Natural killer cell (primary cell): ENCODE results near the gene CAVIN2. TPM values are rescaled to one million over a fixed set of nuclear protein-coding genes. Genes with fewer than 3 reads are reported as not detected.

Experiments
- ATAC-seq, 3 donors: fragments of 150-1000 bp in 2 of 3; fragments of 200-7000 bp in 1 of 3; cut with Tn5 transposase; 1 replicate in 1 of 3; 2 replicates in 2 of 3; pipeline ENCODE4 v1.10.0; 2021; ENCODE audit warnings: mild to moderate bottlenecking in 2 of 3, moderate library complexity in 2 of 3
- DNase-seq, 2 donors: peaks; one replicate each; pipeline versions ENCODE4 v3.0.0 to v3.0.0-alpha.2; 2013 to 2021; ENCODE audit warnings: mixed read lengths in 1 of 2
- H3K27ac ChIP-seq: one replicate; pipeline ENCODE4 v1.5.1; 2013; ENCODE audit warnings: mild to moderate bottlenecking, low read length
- H3K27me3 ChIP-seq: one replicate; pipeline ENCODE4 v1.6.1; 2013; ENCODE audit warnings: low read length; ENCODE audit not compliant: control insufficient read depth, insufficient read depth
- H3K36me3 ChIP-seq: one replicate; pipeline ENCODE4 v1.6.1; 2013; ENCODE audit warnings: low read length; ENCODE audit not compliant: control insufficient read depth, insufficient read depth
- H3K4me1 ChIP-seq: one replicate; pipeline ENCODE4 v1.6.1; 2013; ENCODE audit warnings: low read length; ENCODE audit not compliant: control insufficient read depth, insufficient read depth
- H3K4me3 ChIP-seq: one replicate; pipeline ENCODE4 v1.5.1; 2013; ENCODE audit warnings: low read length
- H3K9me3 ChIP-seq: one replicate; pipeline ENCODE4 v1.6.1; 2013; ENCODE audit warnings: low read length; ENCODE audit not compliant: control insufficient read depth, insufficient read depth
- H3K27ac Mint-ChIP-seq, 2 donors: one replicate each; pipeline ENCODE4 v1.8.0; 2022; ENCODE audit warnings: mild to moderate bottlenecking in 2 of 2, mixed read lengths in 2 of 2, moderate library complexity in 1 of 2
- H3K27me3 Mint-ChIP-seq, 2 donors: one replicate each; pipeline ENCODE4 v1.8.0; 2022; ENCODE audit warnings: low read depth in 2 of 2, mixed read lengths in 2 of 2
- H3K36me3 Mint-ChIP-seq: one replicate; pipeline ENCODE4 v1.8.0; 2022; ENCODE audit warnings: mixed read lengths
- H3K4me1 Mint-ChIP-seq, 2 donors: one replicate each; pipeline ENCODE4 v1.8.0; 2022; ENCODE audit warnings: mixed read lengths in 2 of 2
- H3K4me3 Mint-ChIP-seq: one replicate; pipeline ENCODE4 v1.8.0; 2022; ENCODE audit warnings: mild to moderate bottlenecking, moderate library complexity, mixed read lengths
- H3K9me3 Mint-ChIP-seq, 2 donors: one replicate each; pipeline ENCODE4 v1.8.0; 2022; ENCODE audit warnings: mixed read lengths in 2 of 2
- WGBS: methylation state at CpG from one replicate; pipeline ENCODE4 v1.1.7; 2013; ENCODE audit warnings: missing lambda C conversion rate; ENCODE audit not compliant: insufficient coverage; 5-methylcytosine and 5-hydroxymethylcytosine counted together
- intact Hi-C: fragments of 100-400 bp; cut with micrococcal nuclease; formaldehyde crosslinking; loops from one replicate; pipeline ENCODE4 v1.14.2; 2022
- total RNA-seq, 4 donors: library from RNA; stranded (reverse); fragments of 120-200 nt in 1 of 4; gene quantifications; one replicate each; pipeline versions ENCODE4 v1.2.3 to v1.2.4, GENCODE V29; 2013 to 2022
- TF ChIP-seq, protein P1 (sequence below): fragments of 200-600 bp; IDR thresholded peaks from one replicate; pipeline ENCODE4 v1.8.0; 2022; ENCODE audit warnings: antibody characterized with exemption

CAVIN2 gene
- total RNA-seq, 3 donors from 2014 or later (not counting 1 experiment from before 2014, with no cell fraction given), result 1.9 to 23.7 (median 9.9) TPM

DNA sequence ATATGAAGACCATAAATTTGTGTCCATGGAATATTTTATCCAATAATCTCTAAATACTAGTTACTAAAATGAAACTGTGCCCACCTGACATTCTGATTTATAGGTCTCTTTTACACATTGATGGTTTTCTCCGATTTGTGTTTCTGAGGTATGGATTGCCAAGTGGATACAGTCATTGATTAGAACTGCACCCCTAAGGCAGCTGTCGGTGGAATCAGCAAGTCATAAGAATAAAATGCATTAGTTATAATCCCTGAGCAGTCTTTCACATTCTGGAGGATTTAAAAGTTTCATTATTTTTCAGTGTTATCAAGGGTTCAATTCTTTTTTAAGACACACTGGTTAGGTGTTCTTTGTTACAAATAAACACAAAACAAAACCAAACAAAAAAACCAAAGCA is 6.0 kb downstream of the CAVIN2 start:
- Mint-ChIP-seq H3K27me3 (peaks cover 10 to 13% of the 10 kb centered on the region in 2 donors), H3K4me3 (no peak overlapping the region), H3K9me3 (no peaks in the 10 kb centered on the region), H3K36me3 (no peaks in the 10 kb centered on the region), H3K27ac (no peak overlapping the region), H3K4me1 (peaks cover 11 to 13% of the 10 kb centered on the region in 2 donors)
- Histone ChIP-seq H3K36me3 (no peaks in the 10 kb centered on the region), H3K27me3 (no peaks in the 10 kb centered on the region), H3K27ac (no peak overlapping the region), H3K9me3 (no peaks in the 10 kb centered on the region), H3K4me3 (no peak overlapping the region), H3K4me1 (peaks cover 10% of the 10 kb centered on the region)
- intact Hi-C loops, result no loop called here
- DNase-seq, result no peak
- TF ChIP-seq, protein P1, sequence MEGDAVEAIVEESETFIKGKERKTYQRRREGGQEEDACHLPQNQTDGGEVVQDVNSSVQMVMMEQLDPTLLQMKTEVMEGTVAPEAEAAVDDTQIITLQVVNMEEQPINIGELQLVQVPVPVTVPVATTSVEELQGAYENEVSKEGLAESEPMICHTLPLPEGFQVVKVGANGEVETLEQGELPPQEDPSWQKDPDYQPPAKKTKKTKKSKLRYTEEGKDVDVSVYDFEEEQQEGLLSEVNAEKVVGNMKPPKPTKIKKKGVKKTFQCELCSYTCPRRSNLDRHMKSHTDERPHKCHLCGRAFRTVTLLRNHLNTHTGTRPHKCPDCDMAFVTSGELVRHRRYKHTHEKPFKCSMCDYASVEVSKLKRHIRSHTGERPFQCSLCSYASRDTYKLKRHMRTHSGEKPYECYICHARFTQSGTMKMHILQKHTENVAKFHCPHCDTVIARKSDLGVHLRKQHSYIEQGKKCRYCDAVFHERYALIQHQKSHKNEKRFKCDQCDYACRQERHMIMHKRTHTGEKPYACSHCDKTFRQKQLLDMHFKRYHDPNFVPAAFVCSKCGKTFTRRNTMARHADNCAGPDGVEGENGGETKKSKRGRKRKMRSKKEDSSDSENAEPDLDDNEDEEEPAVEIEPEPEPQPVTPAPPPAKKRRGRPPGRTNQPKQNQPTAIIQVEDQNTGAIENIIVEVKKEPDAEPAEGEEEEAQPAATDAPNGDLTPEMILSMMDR, result no peak
- WGBS, result 85% methylated on average over 2 of the region's 2 CpGs
- ATAC-seq, result no peak

DNA sequence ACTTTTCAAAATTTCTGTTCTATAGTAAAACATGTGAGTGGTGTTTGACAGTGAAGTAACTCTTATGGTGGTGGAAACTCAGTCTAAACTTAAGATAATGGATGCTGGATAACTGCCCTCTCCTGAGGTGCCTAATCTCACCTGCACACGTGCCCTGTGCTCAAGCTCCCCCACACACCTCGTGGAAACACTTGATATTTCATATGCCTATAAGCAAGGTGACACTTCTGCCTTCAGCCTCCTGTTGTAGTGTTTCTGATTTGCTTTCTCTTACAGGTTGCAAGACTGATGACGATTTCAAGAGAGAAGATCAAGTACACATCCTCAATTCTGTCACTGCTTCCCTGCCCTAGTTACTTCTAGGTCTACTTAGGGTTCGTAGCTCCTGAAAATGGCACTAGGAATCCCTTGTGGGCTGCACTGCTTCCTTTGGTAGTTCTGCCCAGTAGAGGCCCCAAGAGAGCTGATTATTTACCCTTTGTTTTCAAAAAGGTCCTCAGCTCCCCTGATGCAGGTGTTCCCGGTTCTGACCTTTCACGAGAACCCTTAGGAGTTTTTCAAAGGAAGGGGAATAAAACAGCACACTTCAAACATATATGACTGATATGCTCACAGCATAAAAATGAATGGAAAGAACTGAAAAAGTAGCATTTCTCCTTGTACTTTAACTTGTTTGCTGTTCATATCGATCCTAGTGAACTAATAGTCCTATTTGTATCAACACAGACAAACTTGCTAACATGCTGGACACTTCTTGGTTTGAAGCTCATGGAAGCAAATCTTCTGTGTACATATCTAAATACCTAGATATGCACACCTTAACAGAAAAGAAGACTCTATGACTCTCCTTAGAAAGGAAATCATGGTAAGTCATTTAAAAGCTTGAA is 6.7 kb downstream of the CAVIN2 start:
- ATAC-seq (no peak), DNase-seq (no peak)
- peaks cover 9 to 11% of the 10 kb centered on the region in 2 donors for H3K4me1 Mint-ChIP-seq
- Histone ChIP-seq H3K4me1 (peaks cover 10% of the 10 kb centered on the region), H3K4me3 (no peak overlapping the region), H3K36me3 (no peaks in the 10 kb centered on the region), H3K9me3 (no peaks in the 10 kb centered on the region), H3K27me3 (no peaks in the 10 kb centered on the region), H3K27ac (no peak overlapping the region)
- H3K27me3 Mint-ChIP-seq, result peaks cover 5 to 9% of the 10 kb centered on the region in 2 donors
- no peaks in the 10 kb centered on the region for H3K36me3 Mint-ChIP-seq
- TF ChIP-seq, protein P1, result no peak
- intact Hi-C loops, result no loop called here
- no peak overlapping the region for H3K4me3 Mint-ChIP-seq
- no peaks in the 10 kb centered on the region for H3K9me3 Mint-ChIP-seq
- H3K27ac Mint-ChIP-seq, result no peak overlapping the region
- WGBS, result 52% methylated on average over 7 of the region's 7 CpGs

DNA sequence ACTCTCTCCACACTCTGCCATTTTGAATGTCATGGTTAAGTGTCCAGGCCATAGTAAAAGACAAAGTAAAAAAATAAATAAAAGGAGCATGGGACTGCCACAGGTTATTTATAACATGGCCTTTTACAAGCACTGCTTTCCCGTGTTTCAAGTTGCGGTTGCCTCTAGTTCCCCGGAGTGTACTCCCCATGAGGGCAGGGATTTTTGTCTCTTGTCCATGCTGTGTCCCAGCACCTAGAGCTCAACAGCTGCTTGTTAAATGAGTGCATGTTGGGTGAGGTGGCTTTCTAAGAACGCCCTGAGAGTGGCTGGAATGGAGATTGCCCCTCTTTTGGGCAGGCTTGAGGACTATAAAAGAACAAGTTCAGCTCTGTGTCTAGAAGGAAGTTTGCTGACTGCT is 8.4 kb downstream of the CAVIN2 start:
- H3K27me3 ChIP-seq, result no peaks in the 10 kb centered on the region
- Mint-ChIP-seq H3K9me3 (no peaks in the 10 kb centered on the region), H3K4me3 (no peak overlapping the region), H3K27me3 (peaks cover 0 to 2% of the 10 kb centered on the region in 2 donors), H3K27ac (no peak overlapping the region), H3K4me1 (peaks cover 9 to 11% of the 10 kb centered on the region in 2 donors), H3K36me3 (no peaks in the 10 kb centered on the region)
- ATAC-seq (no peak), DNase-seq (no peak)
- H3K27ac ChIP-seq, result no peak overlapping the region
- WGBS, result 92% methylated on average over 4 of the region's 4 CpGs
- H3K9me3 ChIP-seq, result no peaks in the 10 kb centered on the region
- intact Hi-C loops, result no loop called here
- TF ChIP-seq, protein P1, result no peak
- H3K4me1 ChIP-seq, result peaks cover 10% of the 10 kb centered on the region
- no peaks in the 10 kb centered on the region for H3K36me3 ChIP-seq
- H3K4me3 ChIP-seq, result no peak overlapping the region
